Measurements from ENCODE around the gene SRP68. TPM values are rescaled to one million over a fixed set of nuclear protein-coding genes. Genes with fewer than 3 reads are reported as not detected.

SRP68 gene
- total RNA-seq, 4 donors from 2014 or later = 42.3 to 62.0 (median 49.6) TPM

GRCh38 chr17:76022973-76023899 is 49.1 kb downstream of the SRP68 start:
- TF ChIP-seq CTCF (IDR thresholded peaks at IDR 0.05) = no peak
- ATAC-seq (ENCODE audit: low FRiP score) (no peak), DNase-seq (ENCODE audit: low spot score) (no peak)

GRCh38 chr17:76022285-76022684 is 50.0 kb downstream of the SRP68 start:
- no peak for ATAC-seq (ENCODE audit: low FRiP score)
- DNase-seq (ENCODE audit: low spot score) = no peak
- no peak for TF ChIP-seq CTCF (IDR thresholded peaks at IDR 0.05)

- ATAC-seq (ENCODE audit: low FRiP score) (no peak), DNase-seq (ENCODE audit: low spot score) (no peak)
- no peak for TF ChIP-seq CTCF (IDR thresholded peaks at IDR 0.05)
Measured at GRCh38 chr17:76019833-76020467, 52.4 kb downstream of the SRP68 start.

GRCh38 chr17:76018801-76019200 is 53.5 kb downstream of the SRP68 start:
- ATAC-seq (ENCODE audit: low FRiP score) = no peak
- DNase-seq (ENCODE audit: low spot score) = no peak
- no peak for TF ChIP-seq CTCF (IDR thresholded peaks at IDR 0.05)

- ATAC-seq (ENCODE audit: low FRiP score) = no peak
- DNase-seq (ENCODE audit: low spot score) = no peak
- TF ChIP-seq CTCF (IDR thresholded peaks at IDR 0.05) = no peak
Measured at GRCh38 chr17:76018340-76018680, 54.0 kb downstream of the SRP68 start.

- TF ChIP-seq CTCF (IDR thresholded peaks at IDR 0.05) = no peak
- no peak for ATAC-seq (ENCODE audit: low FRiP score)
- DNase-seq (ENCODE audit: low spot score) = no peak
Measured at GRCh38 chr17:76017481-76018339, 54.6 kb downstream of the SRP68 start.

All from omental fat pad (tissue), 4 donors.